Skin of body (tissue), 2 donors: Measurements from ENCODE around the gene PANX3. TPM values are rescaled to one million over a fixed set of nuclear protein-coding genes. Genes with fewer than 3 reads are reported as not detected.
"Not testable (repeated sequence)": the region's sequence is repeated elsewhere in the genome, so short reads cannot be mapped to it uniquely, and the experiment has no call there.

Source experiments
- DNase-seq: peaks from one replicate; lab custom pipeline; 2025; lab: John Stamatoyannopoulos, UW
- total RNA-seq: library from RNA; depleted of rRNA; stranded (reverse); fragments of >200 nt; gene quantifications from one replicate; pipeline ENCODE4 v1.2.3, GENCODE V29; 2014

The PANX3 gene
- total RNA-seq = not detected

- no peak for DNase-seq
Measured at GRCh38 chr11:124611064-124611463, at the start of gene PANX3. Gene PANX3 (plus strand): TSS chr11:124611428. CDS start chr11:124611557, 129 bp downstream.

GRCh38 chr11:124569697-124570096 lies 41.5 kb upstream of the PANX3 start, which contains the start of gene OR8A1:
Gene OR8A1 (plus strand): TSS chr11:124569997. CDS start chr11:124570120, 123 bp downstream.
- DNase-seq = no peak

GRCh38 chr11:124570160-124570559 lies 41.1 kb upstream of the PANX3 start:
- no peak for DNase-seq

GRCh38 chr11:124577716-124578427 lies 33.4 kb upstream of the PANX3 start:
- DNase-seq = no peak

- DNase-seq = no peak
Measured at GRCh38 chr11:124578761-124579160, 32.5 kb upstream of the PANX3 start.

- DNase-seq = no peak
Measured at GRCh38 chr11:124581817-124582216, 29.4 kb upstream of the PANX3 start.

GRCh38 chr11:124582565-124582964 lies 28.7 kb upstream of the PANX3 start:
- DNase-seq = no peak

- DNase-seq = no peak
Measured at GRCh38 chr11:124583781-124584180, 27.4 kb upstream of the PANX3 start.

GRCh38 chr11:124584681-124585372 lies 26.4 kb upstream of the PANX3 start:
- no peak for DNase-seq

GRCh38 chr11:124586238-124586860 lies 24.9 kb upstream of the PANX3 start:
- peak; percentile 24 for DNase-seq

GRCh38 chr11:124591430-124591829 lies 19.8 kb upstream of the PANX3 start:
- no peak for DNase-seq

GRCh38 chr11:124592627-124593026 lies 18.6 kb upstream of the PANX3 start:
- no peak for DNase-seq

- no peak for DNase-seq
Measured at GRCh38 chr11:124595302-124595701, 15.9 kb upstream of the PANX3 start.

GRCh38 chr11:124597626-124598025 lies 13.6 kb upstream of the PANX3 start:
- DNase-seq = no peak

- no peak for DNase-seq
Measured at GRCh38 chr11:124600621-124601320, 10.5 kb upstream of the PANX3 start.

- DNase-seq = no peak
Measured at GRCh38 chr11:124602193-124602592, 9.0 kb upstream of the PANX3 start.

- not testable (repeated sequence) for DNase-seq
Measured at GRCh38 chr11:124602723-124603122, 8.5 kb upstream of the PANX3 start.

GRCh38 chr11:124605719-124606118 lies 5.5 kb upstream of the PANX3 start:
- no peak for DNase-seq

GRCh38 chr11:124608147-124608546 lies 3.1 kb upstream of the PANX3 start:
- no peak for DNase-seq

- DNase-seq = no peak
Measured at GRCh38 chr11:124610295-124610694, 933 bp upstream of the PANX3 start.

- DNase-seq = no peak
Measured at GRCh38 chr11:124612045-124612444, 817 bp downstream of the PANX3 start.
